ENCODE measurements around the gene FHOD1. TPM values are rescaled to one million over a fixed set of nuclear protein-coding genes. Genes with fewer than 3 reads are reported as not detected.

The FHOD1 gene
- total and polyA plus RNA-seq, 2 of the 4 experiments (the other 2 are of a cell fraction), result 13.8 to 64.0 TPM

- TF ChIP-seq, protein P1, sequence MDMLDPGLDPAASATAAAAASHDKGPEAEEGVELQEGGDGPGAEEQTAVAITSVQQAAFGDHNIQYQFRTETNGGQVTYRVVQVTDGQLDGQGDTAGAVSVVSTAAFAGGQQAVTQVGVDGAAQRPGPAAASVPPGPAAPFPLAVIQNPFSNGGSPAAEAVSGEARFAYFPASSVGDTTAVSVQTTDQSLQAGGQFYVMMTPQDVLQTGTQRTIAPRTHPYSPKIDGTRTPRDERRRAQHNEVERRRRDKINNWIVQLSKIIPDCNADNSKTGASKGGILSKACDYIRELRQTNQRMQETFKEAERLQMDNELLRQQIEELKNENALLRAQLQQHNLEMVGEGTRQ (IDR thresholded peaks at IDR 0.05; ENCODE audit: low read depth, low read length), result no peak
These were observed 33.1 kb upstream of the FHOD1 start (continued) for GRCh38 chr16:67280090-67281015.
